CD4-positive, alpha-beta T cell treated with Interleukin-15 for 4 hours (primary cell): ENCODE measurements around the gene SHPK.

Source experiments
- DNase-seq: peaks from one replicate; pipeline ENCODE4 v3.0.0-alpha.2; 2020; ENCODE audit warnings: low spot score

Gene SHPK

GRCh38 chr17:3636154-3636907 lies at the start of gene SHPK, which contains the start of gene CTNS:
Gene SHPK, minus strand, starts transcription at chr17:3636250. Its CDS starts 31 bp downstream, at chr17:3636219.
Gene CTNS, plus strand, starts transcription at chr17:3636760. Its CDS starts 3,447 bp downstream, at chr17:3640207.
- DNase-seq = peak; percentile 94

- no peak for DNase-seq
Observed at GRCh38 chr17:3685174-3685573, 49.1 kb upstream of the SHPK start.

GRCh38 chr17:3683054-3683511 lies 47.0 kb upstream of the SHPK start:
- peak; percentile 65 for DNase-seq

GRCh38 chr17:3682033-3682432 lies 46.0 kb upstream of the SHPK start:
- no peak for DNase-seq

GRCh38 chr17:3681565-3681964 lies 45.5 kb upstream of the SHPK start:
- no peak for DNase-seq

- DNase-seq = no peak
Observed at GRCh38 chr17:3681057-3681456, 45.0 kb upstream of the SHPK start.

GRCh38 chr17:3679531-3680126 lies 43.6 kb upstream of the SHPK start:
- DNase-seq = no peak

GRCh38 chr17:3678821-3679530 lies 42.9 kb upstream of the SHPK start:
- DNase-seq = no peak

- DNase-seq = no peak
Observed at GRCh38 chr17:3678095-3678820, 42.2 kb upstream of the SHPK start.

GRCh38 chr17:3675886-3676285 lies 39.8 kb upstream of the SHPK start:
- no peak for DNase-seq

GRCh38 chr17:3672571-3672970 lies 36.5 kb upstream of the SHPK start:
- DNase-seq = no peak

GRCh38 chr17:3669548-3669947 lies 33.5 kb upstream of the SHPK start:
- DNase-seq = no peak

GRCh38 chr17:3669085-3669347 lies 33.0 kb upstream of the SHPK start:
- DNase-seq = no peak

GRCh38 chr17:3668279-3669084 lies 32.4 kb upstream of the SHPK start, which contains the start of the genes EMC6 and TAX1BP3:
Gene EMC6, plus strand, starts transcription at chr17:3668812. Its CDS starts 335 bp downstream, at chr17:3669147.
Gene TAX1BP3, minus strand, starts transcription at chr17:3668578. Its CDS starts 52 bp downstream, at chr17:3668526.
- peak; percentile 97 for DNase-seq

GRCh38 chr17:3667366-3668278 lies 31.6 kb upstream of the SHPK start:
- DNase-seq = no peak

GRCh38 chr17:3666516-3666915 lies 30.5 kb upstream of the SHPK start:
- no peak for DNase-seq

GRCh38 chr17:3665834-3666233 lies 29.8 kb upstream of the SHPK start:
- no peak for DNase-seq

GRCh38 chr17:3663102-3664011 lies 27.3 kb upstream of the SHPK start:
- no peak for DNase-seq

GRCh38 chr17:3660311-3660891 lies 24.4 kb upstream of the SHPK start:
- DNase-seq = no peak
